ENCODE measurements around the gene PGRMC2.

DNA sequence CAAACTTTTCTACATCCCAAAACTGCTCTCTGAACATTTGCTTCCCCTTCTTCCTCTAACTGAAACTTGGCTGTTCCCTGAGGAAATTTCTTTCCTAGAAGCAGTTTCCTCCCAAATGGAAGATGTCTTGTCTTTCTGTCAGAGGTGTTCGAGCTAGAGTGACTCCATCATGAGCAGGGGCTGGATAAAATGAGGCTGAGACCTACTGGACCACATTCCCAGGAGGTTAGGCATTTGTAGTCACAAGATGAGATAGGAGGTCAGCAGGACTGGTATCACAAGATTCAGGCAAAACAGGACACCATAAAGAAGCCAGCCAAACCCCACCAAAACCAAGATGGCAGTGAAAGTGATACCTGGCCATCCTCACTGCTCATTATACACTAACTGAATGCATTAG, 35.8 kb upstream of the PGRMC2 start:
- TF ChIP-seq, protein P1, sequence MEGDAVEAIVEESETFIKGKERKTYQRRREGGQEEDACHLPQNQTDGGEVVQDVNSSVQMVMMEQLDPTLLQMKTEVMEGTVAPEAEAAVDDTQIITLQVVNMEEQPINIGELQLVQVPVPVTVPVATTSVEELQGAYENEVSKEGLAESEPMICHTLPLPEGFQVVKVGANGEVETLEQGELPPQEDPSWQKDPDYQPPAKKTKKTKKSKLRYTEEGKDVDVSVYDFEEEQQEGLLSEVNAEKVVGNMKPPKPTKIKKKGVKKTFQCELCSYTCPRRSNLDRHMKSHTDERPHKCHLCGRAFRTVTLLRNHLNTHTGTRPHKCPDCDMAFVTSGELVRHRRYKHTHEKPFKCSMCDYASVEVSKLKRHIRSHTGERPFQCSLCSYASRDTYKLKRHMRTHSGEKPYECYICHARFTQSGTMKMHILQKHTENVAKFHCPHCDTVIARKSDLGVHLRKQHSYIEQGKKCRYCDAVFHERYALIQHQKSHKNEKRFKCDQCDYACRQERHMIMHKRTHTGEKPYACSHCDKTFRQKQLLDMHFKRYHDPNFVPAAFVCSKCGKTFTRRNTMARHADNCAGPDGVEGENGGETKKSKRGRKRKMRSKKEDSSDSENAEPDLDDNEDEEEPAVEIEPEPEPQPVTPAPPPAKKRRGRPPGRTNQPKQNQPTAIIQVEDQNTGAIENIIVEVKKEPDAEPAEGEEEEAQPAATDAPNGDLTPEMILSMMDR (IDR thresholded peaks at IDR 0.05; ENCODE audit: low read depth, low read length): no peak
- TF ChIP-seq POLR2A (IDR thresholded peaks at IDR 0.05; ENCODE audit: extremely low read depth, insufficient read length): no peak

Measured in NB4 (cell line).